ENCODE measurements around the gene PADI2.

PADI2 gene

GRCh38 chr1:17097147-17097546 lies 22.1 kb downstream of the PADI2 start:
- Histone ChIP-seq H3K27me3 (ENCODE audit: insufficient read depth, low read length) (no peaks in the 10 kb centered on the region), H3K9ac (ENCODE audit: low read depth, low read length) (no peak overlapping the region)

GRCh38 chr1:17096584-17096983 lies 22.7 kb downstream of the PADI2 start:
- Histone ChIP-seq H3K36me3 (ENCODE audit: insufficient read depth, low read length) (no peaks in the 10 kb centered on the region), H3K9me3 (ENCODE audit: insufficient read depth, low read depth, low read length) (no peaks in the 10 kb centered on the region), H3K4me3 (ENCODE audit: low read length) (no peak overlapping the region), H3K4me1 (ENCODE audit: insufficient read depth, low read length) (0 out of 2 replicates have a peak, but pooled peaks cover 7% of the 10 kb centered on the region), H3K27me3 (ENCODE audit: insufficient read depth, low read length) (no peaks in the 10 kb centered on the region), H3K9ac (ENCODE audit: low read depth, low read length) (no peak overlapping the region), H3K27ac (ENCODE audit: low read depth, low read length) (no peak overlapping the region)
- 0% methylated on average over 1 of the region's 1 CpG for WGBS

More at GRCh38 chr1:17097147-17097546, 22.1 kb downstream of the PADI2 start:
- no peaks in the 10 kb centered on the region for H3K36me3 ChIP-seq (ENCODE audit: insufficient read depth, low read length)
- H3K4me3 ChIP-seq (ENCODE audit: low read length) = no peak overlapping the region
- H3K9me3 ChIP-seq (ENCODE audit: insufficient read depth, low read depth, low read length) = no peaks in the 10 kb centered on the region
- WGBS = 91% methylated on average over 8 of the region's 8 CpGs
- 0 out of 2 replicates have a peak, but pooled peaks cover 7% of the 10 kb centered on the region for H3K4me1 ChIP-seq (ENCODE audit: insufficient read depth, low read length)
- no peak overlapping the region for H3K27ac ChIP-seq (ENCODE audit: low read depth, low read length)

GRCh38 chr1:17095141-17095540 lies 24.1 kb downstream of the PADI2 start:
- WGBS = 60% methylated on average over 3 of the region's 4 CpGs
- H3K27ac ChIP-seq (ENCODE audit: low read depth, low read length) = no peak overlapping the region
- H3K9ac ChIP-seq (ENCODE audit: low read depth, low read length) = no peak overlapping the region

DNA sequence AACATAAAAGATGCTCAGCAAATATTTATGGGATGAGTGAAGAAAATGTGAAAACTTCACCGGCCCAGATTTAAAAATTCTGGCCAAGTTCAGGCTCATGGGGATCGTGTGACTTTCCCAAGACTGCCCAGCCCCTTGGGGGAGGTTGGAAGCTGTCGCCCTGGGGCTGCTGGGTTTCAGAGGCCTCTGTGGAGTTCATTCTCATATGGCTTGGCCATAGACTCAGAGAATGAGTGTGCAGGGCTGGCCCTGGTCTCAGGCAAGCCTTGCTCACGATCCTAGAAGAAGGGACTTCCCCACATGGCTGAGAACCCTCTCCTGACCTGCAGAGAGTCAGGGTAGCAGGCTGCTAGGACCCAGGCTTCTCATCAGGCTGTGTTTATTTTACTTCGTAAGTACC lies 24.6 kb downstream of the PADI2 start:
- Histone ChIP-seq H3K4me3 (ENCODE audit: low read length) (no peak overlapping the region), H3K4me1 (ENCODE audit: insufficient read depth, low read length) (0 out of 2 replicates have a peak, but pooled peaks cover 7% of the 10 kb centered on the region), H3K9me3 (ENCODE audit: insufficient read depth, low read depth, low read length) (no peaks in the 10 kb centered on the region), H3K27me3 (ENCODE audit: insufficient read depth, low read length) (no peaks in the 10 kb centered on the region), H3K27ac (ENCODE audit: low read depth, low read length) (no peak overlapping the region), H3K9ac (ENCODE audit: low read depth, low read length) (no peak overlapping the region), H3K36me3 (ENCODE audit: insufficient read depth, low read length) (no peaks in the 10 kb centered on the region)
- WGBS = 84% methylated on average over 4 of the region's 5 CpGs

More at GRCh38 chr1:17095141-17095540, 24.1 kb downstream of the PADI2 start:
- Histone ChIP-seq H3K36me3 (ENCODE audit: insufficient read depth, low read length) (no peaks in the 10 kb centered on the region), H3K4me1 (ENCODE audit: insufficient read depth, low read length) (0 out of 2 replicates have a peak, but pooled peaks cover 7% of the 10 kb centered on the region), H3K27me3 (ENCODE audit: insufficient read depth, low read length) (no peaks in the 10 kb centered on the region), H3K9me3 (ENCODE audit: insufficient read depth, low read depth, low read length) (no peaks in the 10 kb centered on the region), H3K4me3 (ENCODE audit: low read length) (no peak overlapping the region)

DNA sequence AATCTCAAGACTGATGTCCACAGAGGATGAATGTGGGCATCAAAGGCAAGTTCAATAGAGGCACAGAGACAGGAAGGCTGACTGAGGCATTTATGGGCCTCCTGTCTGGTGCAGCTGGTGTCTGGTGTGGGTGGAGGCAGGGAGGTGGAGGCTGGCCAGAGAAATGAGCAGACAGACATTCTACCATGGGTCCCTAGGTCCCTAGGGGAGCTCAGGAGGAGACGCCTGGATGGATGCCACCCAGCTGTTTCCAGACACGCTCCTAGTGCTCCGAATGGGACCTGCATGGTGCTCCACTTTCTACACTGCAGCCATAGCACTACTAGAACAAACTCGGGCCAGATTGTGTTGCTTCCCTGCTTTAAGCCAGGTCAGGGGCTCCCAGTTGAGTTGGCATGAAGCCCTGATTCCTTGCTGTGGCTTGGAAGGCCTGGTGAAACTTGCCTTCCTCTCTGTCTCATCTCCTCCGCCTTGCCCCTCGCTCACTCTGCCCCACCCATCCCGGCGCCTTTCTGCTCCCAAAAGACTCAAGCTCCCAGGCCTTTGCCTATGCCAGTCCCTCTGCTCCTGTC lies 25.3 kb downstream of the PADI2 start:
- Histone ChIP-seq H3K4me1 (ENCODE audit: insufficient read depth, low read length) (0 out of 2 replicates have a peak, but pooled peaks cover 7% of the 10 kb centered on the region), H3K9ac (ENCODE audit: low read depth, low read length) (no peak overlapping the region), H3K36me3 (ENCODE audit: insufficient read depth, low read length) (no peaks in the 10 kb centered on the region), H3K27ac (ENCODE audit: low read depth, low read length) (no peak overlapping the region), H3K27me3 (ENCODE audit: insufficient read depth, low read length) (no peaks in the 10 kb centered on the region), H3K4me3 (ENCODE audit: low read length) (no peak overlapping the region), H3K9me3 (ENCODE audit: insufficient read depth, low read depth, low read length) (no peaks in the 10 kb centered on the region)
- WGBS = 96% methylated on average over 8 of the region's 8 CpGs

GRCh38 chr1:17091252-17091651 lies 28.0 kb downstream of the PADI2 start:
- Histone ChIP-seq H3K4me1 (ENCODE audit: insufficient read depth, low read length) (no peaks in the 10 kb centered on the region), H3K27me3 (ENCODE audit: insufficient read depth, low read length) (no peaks in the 10 kb centered on the region), H3K9ac (ENCODE audit: low read depth, low read length) (no peak overlapping the region), H3K9me3 (ENCODE audit: insufficient read depth, low read depth, low read length) (no peaks in the 10 kb centered on the region), H3K4me3 (ENCODE audit: low read length) (no peak overlapping the region), H3K36me3 (ENCODE audit: insufficient read depth, low read length) (no peaks in the 10 kb centered on the region), H3K27ac (ENCODE audit: low read depth, low read length) (no peak overlapping the region)
- 89% methylated on average over 7 of the region's 7 CpGs for WGBS

DNA sequence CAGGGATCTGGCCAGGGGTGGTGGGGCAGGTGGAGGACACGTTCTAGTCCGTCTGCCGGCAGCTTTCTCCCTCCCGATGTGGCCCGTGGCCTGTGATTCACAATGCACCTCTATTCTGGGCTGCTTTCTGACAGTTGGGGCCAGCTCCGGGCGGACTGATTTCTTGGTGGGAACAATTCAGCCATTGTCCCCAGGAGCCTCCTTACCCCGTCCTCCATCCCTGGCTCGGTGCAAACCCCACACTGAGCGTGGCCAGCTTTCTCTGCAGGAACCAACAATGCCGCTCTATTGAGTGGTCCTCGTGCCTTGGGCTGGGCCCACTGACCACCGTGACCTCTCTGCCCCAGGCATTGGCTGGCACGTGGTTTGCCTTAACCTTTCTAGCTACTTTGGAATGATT lies 29.7 kb downstream of the PADI2 start:
- WGBS = 91% methylated on average over 14 of the region's 14 CpGs
- Histone ChIP-seq H3K9me3 (ENCODE audit: insufficient read depth, low read depth, low read length) (no peaks in the 10 kb centered on the region), H3K27ac (ENCODE audit: low read depth, low read length) (no peak overlapping the region), H3K9ac (ENCODE audit: low read depth, low read length) (no peak overlapping the region), H3K36me3 (ENCODE audit: insufficient read depth, low read length) (no peaks in the 10 kb centered on the region), H3K27me3 (ENCODE audit: insufficient read depth, low read length) (no peaks in the 10 kb centered on the region), H3K4me1 (ENCODE audit: insufficient read depth, low read length) (no peaks in the 10 kb centered on the region), H3K4me3 (ENCODE audit: low read length) (no peak overlapping the region)

DNA sequence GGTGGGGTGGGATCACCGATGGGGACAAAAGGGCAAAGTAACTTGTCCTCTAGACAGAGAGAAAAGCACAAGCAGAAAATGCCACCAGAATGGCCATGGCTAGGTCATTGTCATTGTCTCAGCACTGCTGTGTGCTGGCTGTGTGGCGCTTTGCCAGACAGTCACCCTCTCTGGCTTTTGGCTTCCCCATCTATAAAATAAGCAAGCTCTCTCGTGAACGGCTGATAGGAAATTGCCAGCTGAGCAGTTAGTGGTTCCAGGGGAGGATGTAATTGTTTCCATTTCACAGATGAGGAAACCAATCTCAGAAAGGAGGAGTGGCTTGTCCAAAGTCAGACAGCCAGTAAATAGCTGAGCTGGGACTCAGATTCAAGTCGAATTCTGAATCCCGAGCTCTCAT lies 32.5 kb downstream of the PADI2 start:
- Histone ChIP-seq H3K27ac (ENCODE audit: low read depth, low read length) (no peak overlapping the region), H3K4me3 (ENCODE audit: low read length) (no peak overlapping the region), H3K4me1 (ENCODE audit: insufficient read depth, low read length) (no peaks in the 10 kb centered on the region), H3K9me3 (ENCODE audit: insufficient read depth, low read depth, low read length) (no peaks in the 10 kb centered on the region), H3K27me3 (ENCODE audit: insufficient read depth, low read length) (no peaks in the 10 kb centered on the region), H3K36me3 (ENCODE audit: insufficient read depth, low read length) (no peaks in the 10 kb centered on the region), H3K9ac (ENCODE audit: low read depth, low read length) (no peak overlapping the region)
- 95% methylated on average over 6 of the region's 6 CpGs for WGBS

DNA sequence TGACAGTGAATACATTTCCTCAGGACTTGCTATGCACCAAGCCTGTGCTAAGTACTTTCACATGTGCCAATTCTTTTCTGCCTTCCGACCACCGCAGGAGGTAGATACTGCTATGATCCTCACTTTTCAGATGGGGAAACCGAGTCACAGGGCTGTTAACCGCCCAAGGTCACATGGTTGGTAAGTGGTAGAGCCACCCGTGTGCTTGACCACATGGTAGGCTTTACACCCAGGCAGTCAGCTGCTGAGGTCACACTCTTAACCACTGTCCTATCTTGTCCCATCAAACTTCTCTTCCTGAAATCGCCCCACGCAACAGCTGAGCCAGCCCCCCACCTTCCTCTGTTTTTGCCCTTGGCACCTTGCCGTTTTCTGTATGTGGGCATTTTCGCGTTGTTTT lies 34.5 kb downstream of the PADI2 start:
- H3K4me1 ChIP-seq (ENCODE audit: insufficient read depth, low read length) = no peaks in the 10 kb centered on the region
- no peak overlapping the region for H3K9ac ChIP-seq (ENCODE audit: low read depth, low read length)
- no peak overlapping the region for H3K27ac ChIP-seq (ENCODE audit: low read depth, low read length)
- no peaks in the 10 kb centered on the region for H3K27me3 ChIP-seq (ENCODE audit: insufficient read depth, low read length)
- H3K4me3 ChIP-seq (ENCODE audit: low read length) = no peak overlapping the region
- WGBS = 91% methylated on average over 10 of the region's 10 CpGs
- H3K36me3 ChIP-seq (ENCODE audit: insufficient read depth, low read length) = no peaks in the 10 kb centered on the region
- no peaks in the 10 kb centered on the region for H3K9me3 ChIP-seq (ENCODE audit: insufficient read depth, low read depth, low read length)

GRCh38 chr1:17082761-17083160 lies 36.5 kb downstream of the PADI2 start:
- no peaks in the 10 kb centered on the region for H3K4me1 ChIP-seq (ENCODE audit: insufficient read depth, low read length)
- H3K4me3 ChIP-seq (ENCODE audit: low read length) = no peak overlapping the region
- no peaks in the 10 kb centered on the region for H3K27me3 ChIP-seq (ENCODE audit: insufficient read depth, low read length)
- H3K36me3 ChIP-seq (ENCODE audit: insufficient read depth, low read length) = no peaks in the 10 kb centered on the region
- H3K9ac ChIP-seq (ENCODE audit: low read depth, low read length) = no peak overlapping the region
- 95% methylated on average over 3 of the region's 3 CpGs for WGBS
- no peak overlapping the region for H3K27ac ChIP-seq (ENCODE audit: low read depth, low read length)
- no peaks in the 10 kb centered on the region for H3K9me3 ChIP-seq (ENCODE audit: insufficient read depth, low read depth, low read length)

GRCh38 chr1:17081439-17081838 lies 37.8 kb downstream of the PADI2 start:
- Histone ChIP-seq H3K36me3 (ENCODE audit: insufficient read depth, low read length) (no peaks in the 10 kb centered on the region), H3K4me3 (ENCODE audit: low read length) (no peak overlapping the region), H3K9ac (ENCODE audit: low read depth, low read length) (no peak overlapping the region), H3K4me1 (ENCODE audit: insufficient read depth, low read length) (no peaks in the 10 kb centered on the region), H3K27me3 (ENCODE audit: insufficient read depth, low read length) (no peaks in the 10 kb centered on the region), H3K9me3 (ENCODE audit: insufficient read depth, low read depth, low read length) (no peaks in the 10 kb centered on the region), H3K27ac (ENCODE audit: low read depth, low read length) (no peak overlapping the region)
- WGBS = 75% methylated on average over 1 of the region's 2 CpGs

DNA sequence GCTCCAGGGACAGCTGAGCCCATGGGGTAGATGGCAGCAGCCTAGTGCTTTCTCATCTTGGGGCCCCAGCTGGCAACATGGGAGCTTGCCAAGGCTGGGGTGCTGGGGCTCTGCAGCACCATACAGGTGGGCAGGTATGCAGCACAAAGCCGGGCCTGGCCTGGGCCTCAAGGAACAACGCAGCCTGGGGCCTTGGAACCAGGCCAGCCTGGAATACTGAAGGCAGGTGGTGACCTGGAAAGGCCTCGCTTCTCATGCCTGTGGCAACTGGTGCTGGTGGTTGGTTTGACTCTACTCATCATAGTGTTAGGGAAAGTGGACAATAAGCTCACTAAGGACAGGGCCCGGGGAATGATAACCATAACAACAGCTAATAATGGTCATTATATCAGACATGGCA lies 38.4 kb downstream of the PADI2 start:
- 72% methylated on average over 4 of the region's 4 CpGs for WGBS

More for the DNA sequence above, 38.4 kb downstream of the PADI2 start:
- no peaks in the 10 kb centered on the region for H3K27me3 ChIP-seq (ENCODE audit: insufficient read depth, low read length)
- no peaks in the 10 kb centered on the region for H3K9me3 ChIP-seq (ENCODE audit: insufficient read depth, low read depth, low read length)
- H3K4me3 ChIP-seq (ENCODE audit: low read length) = no peak overlapping the region
- H3K9ac ChIP-seq (ENCODE audit: low read depth, low read length) = no peak overlapping the region
- H3K4me1 ChIP-seq (ENCODE audit: insufficient read depth, low read length) = no peaks in the 10 kb centered on the region
- H3K36me3 ChIP-seq (ENCODE audit: insufficient read depth, low read length) = no peaks in the 10 kb centered on the region
- H3K27ac ChIP-seq (ENCODE audit: low read depth, low read length) = no peak overlapping the region

Data from HUES64 (cell line).